ENCODE results near the gene GAP43.

GRCh38 chr3:115685097-115685496 lies 61.8 kb downstream of the GAP43 start:
- TF ChIP-seq, protein P1, sequence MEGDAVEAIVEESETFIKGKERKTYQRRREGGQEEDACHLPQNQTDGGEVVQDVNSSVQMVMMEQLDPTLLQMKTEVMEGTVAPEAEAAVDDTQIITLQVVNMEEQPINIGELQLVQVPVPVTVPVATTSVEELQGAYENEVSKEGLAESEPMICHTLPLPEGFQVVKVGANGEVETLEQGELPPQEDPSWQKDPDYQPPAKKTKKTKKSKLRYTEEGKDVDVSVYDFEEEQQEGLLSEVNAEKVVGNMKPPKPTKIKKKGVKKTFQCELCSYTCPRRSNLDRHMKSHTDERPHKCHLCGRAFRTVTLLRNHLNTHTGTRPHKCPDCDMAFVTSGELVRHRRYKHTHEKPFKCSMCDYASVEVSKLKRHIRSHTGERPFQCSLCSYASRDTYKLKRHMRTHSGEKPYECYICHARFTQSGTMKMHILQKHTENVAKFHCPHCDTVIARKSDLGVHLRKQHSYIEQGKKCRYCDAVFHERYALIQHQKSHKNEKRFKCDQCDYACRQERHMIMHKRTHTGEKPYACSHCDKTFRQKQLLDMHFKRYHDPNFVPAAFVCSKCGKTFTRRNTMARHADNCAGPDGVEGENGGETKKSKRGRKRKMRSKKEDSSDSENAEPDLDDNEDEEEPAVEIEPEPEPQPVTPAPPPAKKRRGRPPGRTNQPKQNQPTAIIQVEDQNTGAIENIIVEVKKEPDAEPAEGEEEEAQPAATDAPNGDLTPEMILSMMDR (IDR thresholded peaks at IDR 0.05): no peak
- no peak for TF ChIP-seq POLR2A (IDR thresholded peaks at IDR 0.05)
